Superior temporal gyrus (tissue), 1 donor: ENCODE data around the gene SPARCL1.
A peak's percentile ranks its signal among the peaks of the same experiment; 100 is the strongest.
"Not testable (repeated sequence)": the region's sequence is repeated elsewhere in the genome, so short reads cannot be mapped to it uniquely, and the experiment has no call there.

Source experiments
- DNase-seq: peaks from one replicate; pipeline ENCODE4 v3.0.0-alpha.2; 2016; ENCODE audit errors: extremely low spot score

Gene SPARCL1

DNA sequence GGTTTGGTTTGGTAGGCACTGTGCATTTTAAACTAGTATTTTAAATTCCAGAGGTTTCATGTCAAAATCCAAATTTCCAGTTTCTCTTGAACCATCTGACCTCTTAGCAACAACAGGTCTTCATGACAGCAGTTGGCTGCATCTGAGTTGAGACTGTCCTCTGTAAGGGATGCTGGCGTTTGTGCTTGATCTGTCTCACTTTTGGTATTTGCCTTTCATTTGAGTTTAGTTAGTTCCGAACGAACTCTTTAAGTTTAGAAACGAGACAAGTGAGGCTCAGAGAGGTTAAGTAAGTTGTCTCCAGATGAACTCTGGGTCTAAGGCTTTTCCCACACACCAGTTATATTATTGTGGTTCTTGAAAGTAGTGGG is 29.1 kb downstream of the SPARCL1 start:
- no peak for DNase-seq

DNA sequence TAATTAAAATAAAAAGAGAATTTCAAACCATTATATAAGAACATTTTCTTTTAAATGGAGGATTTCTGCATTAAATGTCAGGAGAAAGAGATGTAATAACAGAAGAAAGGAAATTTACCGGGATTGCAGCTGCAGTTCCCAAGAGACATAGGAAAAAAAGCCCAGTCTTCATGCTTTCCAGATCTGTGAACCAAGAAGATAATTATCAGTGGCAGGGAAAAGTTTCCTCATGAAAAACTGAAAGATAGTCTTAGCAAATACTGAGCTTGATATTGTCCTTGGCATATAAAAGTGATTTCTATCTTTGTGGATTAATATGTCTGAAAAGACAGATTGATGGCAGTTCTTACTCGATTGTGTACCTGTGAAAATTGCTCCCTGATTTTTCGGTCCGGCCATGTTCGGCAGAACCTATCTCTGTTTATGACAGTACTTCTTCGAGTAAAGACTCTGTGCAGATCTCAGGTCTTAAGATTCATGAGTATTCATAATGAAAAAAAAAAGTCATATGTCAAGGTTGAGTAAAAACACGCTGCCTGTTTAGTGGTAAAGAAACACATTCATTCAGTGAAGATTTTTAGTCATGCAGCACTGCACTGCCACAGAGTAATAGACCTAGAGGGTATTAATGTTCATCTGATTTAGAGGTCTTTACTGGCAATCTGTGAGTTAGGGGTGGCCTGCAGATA is 29.6 kb downstream of the SPARCL1 start:
- DNase-seq = no peak

DNA sequence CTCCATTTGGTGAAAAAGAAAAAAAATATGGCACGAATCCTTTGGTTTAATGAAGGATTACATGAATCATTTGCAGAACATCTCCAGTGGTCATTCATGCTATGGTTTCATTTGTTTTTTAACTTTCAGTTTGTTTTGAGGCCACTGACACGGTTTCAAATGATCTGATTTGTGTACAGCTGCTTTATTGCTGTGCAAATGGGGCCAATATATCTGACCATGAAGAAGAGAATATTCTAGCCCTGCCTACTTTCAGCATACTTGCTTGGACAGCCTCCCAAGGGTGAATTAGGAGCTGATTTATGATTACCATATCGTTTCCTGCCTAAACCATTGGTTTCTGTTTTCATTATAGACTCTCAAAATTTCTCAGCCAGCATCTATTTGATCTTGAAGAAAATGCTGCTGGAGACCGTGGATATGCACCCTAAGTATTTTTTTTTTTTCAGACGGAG is 30.7 kb downstream of the SPARCL1 start:
- DNase-seq = no peak

DNA sequence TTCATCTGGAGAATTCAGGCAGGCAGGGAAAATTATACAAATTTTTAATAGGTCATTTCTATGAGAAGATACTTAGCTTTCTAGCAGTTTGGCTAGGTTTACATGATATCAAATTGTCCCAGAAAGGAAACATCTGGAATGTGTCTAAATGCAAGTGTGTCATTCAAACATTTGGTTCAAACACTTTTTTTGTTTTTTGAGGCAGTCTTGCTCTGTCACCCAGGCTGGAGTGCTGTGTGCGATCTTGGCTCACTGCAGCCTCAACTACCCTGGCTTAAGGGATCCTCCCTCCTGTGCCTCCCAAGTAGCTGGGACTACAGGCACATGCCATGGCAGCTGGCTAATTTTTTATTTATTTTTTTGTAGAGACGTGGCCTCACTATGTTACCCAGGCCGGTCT is 31.6 kb downstream of the SPARCL1 start:
- DNase-seq = no peak

DNA sequence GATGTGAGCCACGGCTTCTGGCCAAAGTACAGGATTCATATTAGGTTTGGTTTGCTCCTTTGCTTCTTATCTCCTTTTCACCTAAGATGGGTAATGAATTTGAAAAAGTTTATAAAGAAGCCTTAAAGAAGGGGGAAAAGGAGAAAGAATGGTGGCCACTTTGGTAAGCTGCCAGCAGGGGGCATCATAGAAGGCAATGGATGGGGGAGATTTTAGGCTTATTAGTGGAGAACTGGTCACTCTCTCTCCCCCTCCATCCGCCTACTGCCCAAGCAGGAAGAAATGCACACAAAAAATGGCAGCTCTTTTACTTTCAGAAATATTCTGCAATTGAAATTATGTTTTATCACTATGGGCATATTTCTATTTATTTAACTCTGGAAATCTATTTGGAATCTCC is 32.0 kb downstream of the SPARCL1 start:
- no peak for DNase-seq

DNA sequence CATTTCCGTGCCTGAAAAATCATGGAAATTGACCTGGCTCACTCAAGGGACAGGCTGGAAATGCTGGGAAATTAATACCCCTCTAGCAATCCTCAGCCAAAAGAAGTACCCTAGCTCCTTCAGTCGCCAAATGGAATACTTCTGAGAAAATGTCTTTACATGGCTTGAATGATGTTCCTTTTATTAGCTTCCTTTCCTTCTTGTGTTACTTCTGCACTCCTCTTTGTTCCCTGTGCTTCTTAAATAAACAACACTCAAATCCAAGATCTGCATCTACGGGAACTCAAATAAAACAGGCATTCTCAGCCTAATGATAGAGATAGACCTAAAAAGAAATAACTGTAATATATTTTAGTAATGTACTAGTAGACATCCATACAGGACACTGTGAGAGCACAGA is 36.1 kb downstream of the SPARCL1 start:
- DNase-seq = no peak

DNA sequence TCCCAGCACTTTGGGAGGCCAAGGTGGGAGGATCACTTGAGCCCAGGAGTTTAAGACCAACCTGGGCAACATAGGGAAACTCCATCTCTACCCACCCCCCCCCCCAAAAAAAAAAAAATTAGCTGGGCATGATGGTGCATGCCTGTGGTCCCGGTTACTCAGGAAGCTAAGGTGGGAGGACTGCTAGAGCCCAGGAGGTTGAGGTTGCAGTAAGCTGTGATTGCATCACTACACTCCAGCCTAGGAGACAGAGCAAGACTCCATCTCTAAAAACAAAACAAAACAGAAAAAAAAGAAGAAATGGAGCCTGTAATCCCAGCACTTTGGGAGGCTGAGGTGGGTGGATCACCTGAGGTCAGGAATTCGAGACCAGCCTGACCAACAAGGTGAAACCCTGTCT is 37.3 kb downstream of the SPARCL1 start:
- not testable (repeated sequence) for DNase-seq

DNA sequence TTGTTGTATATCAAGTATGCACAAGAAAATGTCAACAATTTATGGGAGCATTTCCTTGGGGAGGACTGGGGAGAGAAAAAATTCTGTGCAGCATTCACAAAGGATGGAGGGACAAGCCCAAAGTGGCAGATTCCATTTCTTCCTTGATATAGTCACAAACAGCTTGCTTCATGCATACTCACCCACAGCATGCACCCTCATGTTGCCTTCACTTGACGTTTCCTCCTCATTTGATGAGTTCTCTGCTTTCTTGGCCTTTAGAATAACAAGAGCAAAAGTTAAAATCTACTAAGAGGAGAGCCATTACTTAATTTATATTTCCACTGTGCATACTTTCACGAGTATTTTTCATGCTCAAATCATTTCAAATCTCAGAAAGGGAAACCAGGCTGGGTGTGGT is 37.7 kb downstream of the SPARCL1 start:
- no peak for DNase-seq

DNA sequence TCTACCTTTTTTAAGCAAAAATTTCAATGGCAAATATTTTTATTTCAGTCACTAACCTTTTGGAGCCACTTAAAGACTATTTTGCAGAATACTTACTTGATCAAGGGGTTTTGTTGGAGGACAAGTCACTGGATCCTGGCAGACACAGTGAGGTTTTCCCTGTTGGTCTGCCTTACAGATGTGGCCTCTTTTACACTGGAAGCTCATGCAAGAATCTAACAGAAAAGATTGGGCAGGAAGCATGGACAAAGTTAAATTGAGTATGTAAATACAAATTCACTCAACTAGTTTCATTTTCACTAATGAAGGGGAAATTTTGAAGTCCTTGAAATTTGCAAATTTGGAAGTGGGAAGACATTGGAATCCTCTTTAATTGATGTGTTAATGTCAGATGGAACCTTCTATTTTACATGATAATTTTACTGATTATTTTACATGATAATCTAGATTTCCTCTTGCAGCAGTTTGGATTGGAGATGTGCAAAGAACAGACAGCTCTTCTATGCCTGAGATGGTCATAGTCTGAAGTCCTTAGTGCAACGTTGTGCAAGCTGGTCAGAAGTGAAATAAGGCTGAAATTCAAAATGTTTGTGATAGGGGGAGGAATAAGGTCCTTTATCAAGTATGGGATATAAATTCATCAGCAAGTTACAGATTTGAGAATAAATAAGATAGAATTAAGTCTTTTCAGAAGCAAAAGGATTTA is 38.4 kb downstream of the SPARCL1 start:
- DNase-seq = no peak

DNA sequence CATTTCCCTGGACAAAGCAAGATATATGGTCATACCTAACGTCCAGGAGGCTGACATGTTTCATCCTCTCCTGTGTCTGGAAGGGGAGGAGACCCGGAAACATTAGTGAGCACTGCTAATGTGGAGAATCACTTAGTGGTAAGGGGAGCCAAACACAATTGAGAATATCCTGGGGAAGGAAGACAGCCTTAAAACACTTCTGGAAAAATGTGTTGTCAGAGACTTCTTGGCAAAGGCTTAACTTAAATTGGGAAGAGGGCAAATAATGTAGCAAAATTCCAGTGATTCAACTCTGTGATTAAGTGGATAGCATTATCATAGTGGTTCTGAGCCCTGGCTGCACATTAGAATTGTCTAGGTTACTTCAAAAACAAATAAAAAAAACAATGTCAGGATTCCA is 39.5 kb downstream of the SPARCL1 start:
- DNase-seq = no peak

DNA sequence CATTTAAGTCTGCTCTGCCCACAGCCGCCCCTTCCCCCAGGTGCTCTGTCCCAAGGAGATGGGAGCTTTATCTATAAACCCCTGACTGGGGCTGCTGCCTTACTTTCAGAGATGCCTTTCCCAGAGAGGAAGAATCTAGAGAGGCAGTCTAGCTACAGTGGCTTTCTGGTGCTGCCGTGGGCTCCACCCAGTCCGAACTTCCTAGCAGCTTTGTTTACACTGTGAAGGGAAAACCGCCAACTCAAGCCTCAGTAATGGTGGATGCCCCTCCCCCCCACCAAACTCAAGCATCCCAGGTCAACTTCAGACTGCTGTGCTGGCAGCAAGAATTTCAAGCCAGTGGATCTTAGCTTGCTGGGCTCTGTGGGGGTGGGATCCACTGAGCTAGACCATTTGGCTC is 40.5 kb downstream of the SPARCL1 start:
- DNase-seq = not testable (repeated sequence)

DNA sequence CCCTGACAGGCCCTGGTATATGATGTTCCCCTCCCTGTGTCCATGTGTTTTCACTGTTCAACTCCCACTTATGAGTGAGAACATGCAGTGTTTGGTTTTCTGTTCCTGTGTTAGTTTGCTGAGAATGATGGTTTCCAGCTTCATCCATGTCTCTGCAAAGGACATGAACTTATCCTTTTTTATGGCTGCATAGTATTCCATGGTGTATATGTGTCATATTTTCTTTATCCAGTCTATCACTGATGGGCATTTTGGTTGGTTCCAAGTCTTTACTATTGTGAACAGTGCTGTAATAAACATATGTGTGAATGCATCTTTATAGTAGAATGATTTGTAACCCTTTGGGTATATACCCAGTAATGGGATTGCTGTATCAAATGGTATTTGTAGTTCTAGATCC is 45.9 kb downstream of the SPARCL1 start:
- DNase-seq = not testable (repeated sequence)

DNA sequence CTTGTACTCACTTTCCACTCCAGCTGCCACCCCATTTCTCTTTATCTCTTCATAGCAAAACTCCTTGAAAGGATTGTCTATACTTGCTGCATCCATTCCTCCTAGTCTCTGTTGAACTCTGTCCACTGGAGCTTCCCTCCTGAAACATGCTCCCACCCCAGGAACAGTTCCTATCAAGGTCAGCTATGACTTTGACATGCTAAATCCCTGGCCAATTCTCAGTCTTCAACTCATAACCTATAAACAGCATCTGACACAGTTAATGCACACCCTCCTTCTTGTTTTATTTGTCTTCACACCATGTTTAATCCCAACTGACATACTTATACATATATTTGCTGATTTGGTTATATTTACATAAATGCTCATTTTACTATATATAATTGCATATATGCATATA is 47.8 kb downstream of the SPARCL1 start:
- DNase-seq = no peak

DNA sequence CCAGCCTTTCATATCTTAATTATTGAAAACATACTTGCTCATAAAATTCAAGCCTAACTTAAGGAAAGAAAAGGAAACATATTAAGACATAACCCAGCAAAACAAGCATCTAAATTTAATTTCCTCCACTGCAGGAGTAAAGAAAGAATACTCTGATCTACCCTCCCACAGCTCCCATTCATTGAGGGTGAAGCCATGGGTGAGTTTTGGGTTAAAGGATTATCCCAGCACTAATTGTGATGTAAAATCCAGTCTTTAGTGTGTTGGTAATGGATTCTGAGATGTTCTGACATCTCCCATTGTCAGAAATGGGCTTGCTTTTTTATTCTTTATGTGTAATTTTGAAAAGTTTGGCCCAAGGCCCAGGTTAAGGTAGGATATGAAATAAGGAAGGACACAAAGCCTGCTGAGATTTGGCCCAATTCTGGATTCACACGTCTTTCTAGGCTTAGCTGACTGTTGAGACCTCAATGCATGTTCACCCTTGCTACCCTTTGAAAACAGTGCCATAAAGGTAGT is 50.4 kb downstream of the SPARCL1 start:
- DNase-seq = no peak

DNA sequence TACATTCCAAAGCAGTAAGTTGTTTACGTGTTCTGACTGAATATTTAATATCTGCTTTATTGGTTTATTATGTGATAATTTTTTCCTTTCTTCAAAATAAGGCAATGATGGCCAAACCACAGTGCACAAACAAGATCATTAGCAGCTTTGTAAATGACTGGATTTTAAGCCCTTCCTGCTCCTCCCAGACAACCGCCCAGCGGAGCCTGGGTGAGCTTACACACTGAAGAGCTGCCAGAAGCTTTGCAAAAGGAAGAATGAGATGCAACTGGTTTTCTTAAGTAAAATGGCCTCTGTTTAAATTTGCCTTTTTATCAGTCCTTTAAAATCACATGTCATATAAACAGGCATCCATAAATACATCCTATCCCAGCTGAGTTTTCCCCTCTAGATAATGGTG is 52.2 kb downstream of the SPARCL1 start:
- DNase-seq = no peak

DNA sequence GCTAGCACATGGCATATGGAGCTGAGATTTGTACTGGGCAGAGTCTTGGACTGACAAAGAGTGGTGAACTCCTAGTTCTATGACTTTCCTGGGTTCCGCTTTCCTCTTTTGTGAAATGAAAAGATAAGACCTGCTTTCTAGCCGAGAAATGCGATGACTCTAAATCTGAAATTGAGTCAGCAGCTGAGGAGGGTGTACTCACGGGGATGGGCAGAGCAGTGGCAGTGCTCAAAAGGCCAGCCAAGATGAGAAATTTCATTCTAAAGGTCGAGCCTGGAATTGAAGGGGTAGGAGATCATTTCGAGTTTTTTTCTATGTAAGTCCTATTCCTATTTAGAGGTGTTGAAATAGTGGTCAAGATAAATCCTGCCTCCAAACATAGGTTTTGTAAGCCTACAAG is 59.8 kb downstream of the SPARCL1 start:
- no peak for DNase-seq

DNA sequence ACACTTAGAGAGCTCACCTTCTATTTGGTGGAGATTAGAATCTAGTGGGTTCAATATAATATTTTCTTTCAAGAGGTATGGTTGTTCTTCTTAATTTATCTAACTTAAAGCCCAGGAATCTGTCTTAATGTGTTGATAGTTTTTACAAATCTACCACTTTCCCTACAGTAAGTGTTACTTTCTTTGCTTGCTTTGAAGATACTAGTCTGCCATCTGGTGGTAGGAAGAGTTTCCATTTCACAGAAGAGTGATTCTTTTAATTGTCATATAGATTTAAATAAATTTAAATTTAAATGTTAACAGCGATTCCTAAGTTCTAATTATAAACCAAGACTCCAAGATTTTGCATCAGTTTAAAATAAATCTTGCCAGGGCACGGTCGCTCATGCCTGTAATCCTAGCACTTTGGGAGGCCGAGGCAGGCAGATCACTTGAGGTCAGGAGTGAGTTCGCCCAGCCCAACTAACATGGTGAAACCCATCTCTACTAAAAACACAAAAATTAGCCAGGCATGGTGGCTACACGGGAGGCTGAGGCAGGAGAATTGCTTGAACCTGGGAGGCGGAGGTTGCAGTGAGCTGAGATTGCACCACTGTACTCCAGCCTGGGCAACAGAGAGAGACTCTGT is 63.3 kb downstream of the SPARCL1 start:
- peak; percentile 86 for DNase-seq

DNA sequence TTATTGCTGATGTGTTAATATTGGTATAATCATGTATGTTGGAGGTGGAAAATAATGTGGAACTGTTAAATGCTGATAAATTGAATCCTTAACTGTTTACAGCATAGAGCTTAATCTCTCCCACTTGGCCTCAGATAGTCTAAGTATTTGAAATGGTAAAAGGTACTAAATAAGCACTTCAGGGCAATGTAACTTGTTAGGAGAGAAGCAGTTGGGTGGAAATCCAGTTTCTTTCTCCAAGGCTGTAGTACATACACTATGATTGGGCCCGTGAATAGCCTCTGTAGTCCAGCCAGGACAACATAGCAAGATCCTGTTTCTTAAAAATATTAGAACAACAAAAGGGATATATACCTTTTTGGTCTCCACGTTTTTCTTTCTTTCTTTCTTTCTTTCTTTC is 67.1 kb downstream of the SPARCL1 start:
- no peak for DNase-seq

DNA sequence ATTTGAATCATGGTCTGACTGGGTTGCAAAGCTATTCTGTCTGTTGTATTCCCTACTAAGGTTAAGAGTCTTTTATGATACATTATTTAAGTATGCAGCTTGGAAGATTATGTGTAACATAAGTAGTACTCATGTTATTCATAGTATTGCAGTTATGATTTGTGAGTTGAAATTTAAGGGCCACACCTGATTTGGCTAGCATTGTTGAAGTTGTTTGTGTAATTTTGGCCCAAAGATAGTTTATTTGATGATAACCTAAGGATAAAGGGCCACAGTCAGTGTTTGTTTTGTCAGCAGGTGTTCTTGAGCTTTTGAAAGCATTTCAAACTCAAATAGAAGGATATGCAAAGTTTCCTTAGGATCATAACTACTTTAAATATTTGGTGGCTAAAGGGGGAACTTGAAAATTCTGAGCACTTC is 67.9 kb downstream of the SPARCL1 start:
- DNase-seq = no peak

DNA sequence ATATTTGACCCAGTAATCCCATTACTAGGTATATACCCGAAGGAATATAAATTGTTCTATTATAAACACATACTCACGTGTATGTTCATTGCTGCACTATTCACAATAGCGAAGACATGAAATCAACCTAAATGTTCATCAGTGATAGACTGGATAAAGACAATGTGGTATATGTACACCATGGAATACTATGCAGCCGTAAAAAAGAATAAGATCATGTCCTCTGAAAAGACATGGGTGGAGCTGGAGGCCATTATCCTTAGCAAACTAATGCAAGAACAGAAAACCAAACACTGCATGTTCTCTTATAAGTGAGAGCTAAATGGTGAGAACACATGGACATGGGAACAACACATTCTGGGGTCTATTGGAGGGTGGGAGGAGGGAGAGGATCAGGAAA is 70.3 kb downstream of the SPARCL1 start:
- DNase-seq = no peak

DNA sequence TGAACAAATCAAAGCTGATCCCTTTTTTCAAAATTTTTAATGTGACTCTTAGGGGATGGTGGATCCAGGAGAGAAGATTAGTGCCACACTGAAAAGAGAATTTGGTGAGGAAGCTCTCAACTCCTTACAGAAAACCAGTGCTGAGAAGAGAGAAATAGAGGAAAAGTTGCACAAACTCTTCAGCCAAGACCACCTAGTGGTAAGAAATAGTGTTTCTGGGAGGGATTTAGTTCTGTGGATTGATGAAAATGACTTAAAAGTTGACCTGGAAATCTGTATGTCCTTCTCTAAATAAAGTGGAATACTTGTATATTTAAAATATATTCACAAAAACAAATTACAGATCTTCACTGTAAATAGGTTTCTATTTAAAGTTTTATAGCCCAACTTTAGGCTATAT is 77.6 kb downstream of the SPARCL1 start:
- no peak for DNase-seq

DNA sequence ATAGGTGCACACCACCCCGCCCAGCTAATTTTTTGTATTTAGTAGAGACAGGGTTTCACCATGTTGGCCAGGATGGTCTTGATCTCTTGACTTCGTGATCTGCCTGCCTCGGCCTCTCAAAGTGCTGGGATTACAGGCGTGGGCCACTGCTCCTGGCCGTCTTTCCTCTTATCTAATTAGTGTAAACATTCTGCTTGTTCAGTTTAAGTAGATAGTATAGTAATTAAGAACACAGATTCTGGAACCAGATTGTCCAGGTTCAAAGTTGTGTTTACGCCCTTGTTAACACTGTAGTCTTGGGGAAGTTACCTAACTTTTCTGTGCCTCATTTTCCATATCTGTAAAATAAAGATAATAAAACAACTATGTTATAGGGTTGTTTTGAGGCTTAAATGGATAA is 82.8 kb downstream of the SPARCL1 start:
- not testable (repeated sequence) for DNase-seq

DNA sequence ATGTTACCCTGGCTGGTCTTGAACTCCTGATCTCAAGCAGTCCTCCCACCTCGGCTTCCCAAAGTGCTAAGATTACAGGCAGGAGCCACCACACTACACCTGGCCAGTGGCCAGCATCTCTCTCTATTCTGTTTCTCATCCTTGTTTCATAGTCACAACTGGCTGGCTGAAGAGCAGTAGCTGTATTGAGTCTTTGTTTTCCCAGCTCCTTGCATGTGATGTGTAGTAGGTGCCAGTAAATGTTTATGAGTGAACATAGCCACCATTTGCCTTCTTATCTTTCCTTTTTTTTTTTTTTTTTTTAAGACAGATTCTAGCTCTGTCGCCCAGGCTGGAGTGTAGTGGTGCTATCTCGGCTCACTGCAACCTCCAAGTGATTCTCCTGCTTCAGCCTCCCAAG is 83.2 kb downstream of the SPARCL1 start:
- DNase-seq = no peak
